ENCODE measurements around the gene GLRX. TPM values are rescaled to one million over a fixed set of nuclear protein-coding genes. Genes with fewer than 3 reads are reported as not detected.
A peak's percentile ranks its signal among the peaks of the same experiment; 100 is the strongest.

Gene GLRX
- total RNA-seq, 8 experiments from 2014 or later = 16.4 to 116 (median 20.2) TPM

GRCh38 chr5:95848701-95849100 is 26.2 kb upstream of the GLRX start:
- in situ Hi-C loops (cut with MboI; ENCODE audit: low pct_unique_long_range_greater_than_20kb in 2 of 9, low sequenced_read_pairs in 9 of 9, unreplicated experiment in 9 of 9) = loop anchor here in 5 of 9 experiments (10.0 to 25.0 kb wide), 4 partner anchors 186 to 214 kb away; partner anchors contain the start of gene RFESD (in 2 of the 5)
- Histone ChIP-seq H3K27ac (no peak overlapping the region), H3K4me1 (replicated peaks in 1 of 2) (no peaks in the 10 kb centered on the region), H3K4me3 (no peak overlapping the region)
- 25 to 100% (median 67%) methylated on average over 1 to 3 of the region's 3 CpGs; no CpG with 5 or more reads in 1 of the 10 experiments for WGBS, 10 experiments
- no peak for ATAC-seq (replicated peaks in 6 of 8)

GRCh38 chr5:95847261-95847592 is 24.7 kb upstream of the GLRX start:
- no peaks in the 10 kb centered on the region for H3K4me1 ChIP-seq (replicated peaks in 1 of 2)
- in situ Hi-C loops (cut with MboI; ENCODE audit: low pct_unique_long_range_greater_than_20kb in 2 of 9, low sequenced_read_pairs in 9 of 9, unreplicated experiment in 9 of 9) = loop anchor here in 5 of 9 experiments (10.0 to 25.0 kb wide), 4 partner anchors 185 to 212 kb away; partner anchors contain the start of gene RFESD (in 2 of the 5)
- no peak for ATAC-seq (replicated peaks in 6 of 8)
- no peak overlapping the region for H3K27ac ChIP-seq
- H3K4me3 ChIP-seq = no peak overlapping the region
- WGBS, 10 experiments = 0 to 17% (median 0%) methylated on average over 1 of the region's 1 CpG; no CpG with 5 or more reads in 2 of the 10 experiments

- Histone ChIP-seq H3K27ac (no peak overlapping the region), H3K4me1 (replicated peaks in 1 of 2) (no peaks in the 10 kb centered on the region), H3K4me3 (no peak overlapping the region)
- WGBS, 10 experiments = 29 to 96% (median 78%) methylated on average over 1 to 5 of the region's 7 CpGs; no CpG with 5 or more reads in 2 of the 10 experiments
- in situ Hi-C loops (cut with MboI; ENCODE audit: low pct_unique_long_range_greater_than_20kb in 2 of 9, low sequenced_read_pairs in 9 of 9, unreplicated experiment in 9 of 9) = loop anchor here in 5 of 9 experiments (10.0 to 25.0 kb wide), 4 partner anchors 184 to 212 kb away; partner anchors contain the start of gene RFESD (in 2 of the 5)
- peak; percentile 74 to 99 (median 87) for ATAC-seq (replicated peaks in 6 of 8)
Observed at GRCh38 chr5:95846554-95847260, 24.2 kb upstream of the GLRX start.

- WGBS, 10 experiments = 57 to 100% (median 78%) methylated on average over 1 to 3 of the region's 3 CpGs; no CpG with 5 or more reads in 3 of the 10 experiments
- in situ Hi-C loops (cut with MboI; ENCODE audit: low pct_unique_long_range_greater_than_20kb in 2 of 9, low sequenced_read_pairs in 9 of 9, unreplicated experiment in 9 of 9) = loop anchor here in 5 of 9 experiments (10.0 to 25.0 kb wide), 4 partner anchors 183 to 211 kb away; partner anchors contain the start of gene RFESD (in 2 of the 5)
- no peak for ATAC-seq (replicated peaks in 6 of 8)
- H3K27ac ChIP-seq = no peak overlapping the region
- no peaks in the 10 kb centered on the region for H3K4me1 ChIP-seq (replicated peaks in 1 of 2)
- no peak overlapping the region for H3K4me3 ChIP-seq
Observed at GRCh38 chr5:95845391-95845790, 22.9 kb upstream of the GLRX start.

- in situ Hi-C loops (cut with MboI; ENCODE audit: low pct_unique_long_range_greater_than_20kb in 2 of 9, low sequenced_read_pairs in 9 of 9, unreplicated experiment in 9 of 9) = loop anchor here in 5 of 9 experiments (10.0 to 25.0 kb wide), 4 partner anchors 181 to 209 kb away; partner anchors contain the start of gene RFESD (in 2 of the 5)
- Histone ChIP-seq H3K4me3 (no peak overlapping the region), H3K27ac (no peak overlapping the region), H3K4me1 (replicated peaks in 1 of 2) (no peaks in the 10 kb centered on the region)
- no peak for ATAC-seq (replicated peaks in 6 of 8)
- 23 to 100% (median 74%) methylated on average over 1 to 3 of the region's 3 CpGs for WGBS, 10 experiments
Observed at GRCh38 chr5:95843733-95844223, 21.3 kb upstream of the GLRX start.

- H3K4me1 ChIP-seq (replicated peaks in 1 of 2) = no peaks in the 10 kb centered on the region
- peak in 1 of 8 experiments; percentile 24 for ATAC-seq (replicated peaks in 6 of 8)
- no peak overlapping the region for H3K4me3 ChIP-seq
- in situ Hi-C loops (cut with MboI; ENCODE audit: low pct_unique_long_range_greater_than_20kb in 2 of 9, low sequenced_read_pairs in 9 of 9, unreplicated experiment in 9 of 9) = loop anchor here in 5 of 9 experiments (10.0 to 25.0 kb wide), 4 partner anchors 181 to 208 kb away; partner anchors contain the start of gene RFESD (in 2 of the 5)
- WGBS, 10 experiments = 71 to 91% (median 80%) methylated on average over 2 to 9 of the region's 11 CpGs; no CpG with 5 or more reads in 3 of the 10 experiments
- no peak overlapping the region for H3K27ac ChIP-seq
Observed at GRCh38 chr5:95842854-95843544, 20.5 kb upstream of the GLRX start.

GRCh38 chr5:95841914-95842812 is 19.6 kb upstream of the GLRX start:
- H3K4me3 ChIP-seq = no peak overlapping the region
- H3K4me1 ChIP-seq (replicated peaks in 1 of 2) = no peaks in the 10 kb centered on the region
- in situ Hi-C loops (cut with MboI; ENCODE audit: low pct_unique_long_range_greater_than_20kb in 2 of 9, low sequenced_read_pairs in 9 of 9, unreplicated experiment in 9 of 9) = loop anchor here in 5 of 9 experiments (10.0 to 25.0 kb wide), 4 partner anchors 180 to 207 kb away; partner anchors contain the start of gene RFESD (in 2 of the 5)
- WGBS, 10 experiments = 0 to 100% (median 80%) methylated on average over 2 to 8 of the region's 8 CpGs
- ATAC-seq (replicated peaks in 6 of 8) = peak in 3 of 8 experiments; percentile 48 to 95 (median 94)
- H3K27ac ChIP-seq = no peak overlapping the region

GRCh38 chr5:95840956-95841705 is 18.6 kb upstream of the GLRX start:
- Histone ChIP-seq H3K27ac (no peak overlapping the region), H3K4me1 (replicated peaks in 1 of 2) (no peaks in the 10 kb centered on the region), H3K4me3 (no peak overlapping the region)
- WGBS, 10 experiments = 60 to 91% (median 69%) methylated on average over 1 of the region's 1 CpG; no CpG with 5 or more reads in 4 of the 10 experiments
- in situ Hi-C loops (cut with MboI; ENCODE audit: low pct_unique_long_range_greater_than_20kb in 2 of 9, low sequenced_read_pairs in 9 of 9, unreplicated experiment in 9 of 9) = loop anchor here in 5 of 9 experiments (10.0 to 25.0 kb wide), 4 partner anchors 179 to 206 kb away; partner anchors contain the start of gene RFESD (in 2 of the 5)
- no peak for ATAC-seq (replicated peaks in 6 of 8)

- H3K27ac ChIP-seq = no peak overlapping the region
Observed at GRCh38 chr5:95839658-95840057, 17.1 kb upstream of the GLRX start.

GRCh38 chr5:95838556-95838955 is 16.0 kb upstream of the GLRX start:
- 33 to 83% methylated on average over 1 of the region's 1 CpG; no CpG with 5 or more reads in 8 of the 10 experiments for WGBS, 10 experiments
- Histone ChIP-seq H3K4me1 (replicated peaks in 1 of 2) (no peaks in the 10 kb centered on the region), H3K27ac (no peak overlapping the region), H3K4me3 (no peak overlapping the region)
- ATAC-seq (replicated peaks in 6 of 8) = no peak
- in situ Hi-C loops (cut with MboI; ENCODE audit: low pct_unique_long_range_greater_than_20kb in 2 of 9, low sequenced_read_pairs in 9 of 9, unreplicated experiment in 9 of 9) = loop anchor here in 3 of 9 experiments (25.0 kb wide), 2 partner anchors 176 to 201 kb away; partner anchors contain the start of gene RFESD (in 2 of the 3)

More at GRCh38 chr5:95839658-95840057, 17.1 kb upstream of the GLRX start:
- ATAC-seq (replicated peaks in 6 of 8) = no peak
- in situ Hi-C loops (cut with MboI; ENCODE audit: low pct_unique_long_range_greater_than_20kb in 2 of 9, low sequenced_read_pairs in 9 of 9, unreplicated experiment in 9 of 9) = loop anchor here in 5 of 9 experiments (10.0 to 25.0 kb wide), 4 partner anchors 177 to 205 kb away; partner anchors contain the start of gene RFESD (in 2 of the 5)
- WGBS, 10 experiments = 17 to 100% (median 75%) methylated on average over 1 to 2 of the region's 2 CpGs; no CpG with 5 or more reads in 5 of the 10 experiments
- Histone ChIP-seq H3K4me3 (no peak overlapping the region), H3K4me1 (replicated peaks in 1 of 2) (no peaks in the 10 kb centered on the region)

- in situ Hi-C loops (cut with MboI; ENCODE audit: low pct_unique_long_range_greater_than_20kb in 2 of 9, low sequenced_read_pairs in 9 of 9, unreplicated experiment in 9 of 9) = loop anchor here in 3 of 9 experiments (25.0 kb wide), 2 partner anchors 176 to 201 kb away; partner anchors contain the start of gene RFESD (in 2 of the 3)
- no peak for ATAC-seq (replicated peaks in 6 of 8)
- H3K4me3 ChIP-seq = no peak overlapping the region
- no peak overlapping the region for H3K27ac ChIP-seq
- no peaks in the 10 kb centered on the region for H3K4me1 ChIP-seq (replicated peaks in 1 of 2)
- 72 to 100% (median 92%) methylated on average over 1 to 6 of the region's 8 CpGs; no CpG with 5 or more reads in 3 of the 10 experiments for WGBS, 10 experiments
Observed at GRCh38 chr5:95838001-95838520, 15.5 kb upstream of the GLRX start.

Data from motor neuron (in vitro differentiated cells).